Epithelial cell of prostate (primary cell): ENCODE results near the gene KNOP1.

Experiments
- DNase-seq: peaks from one replicate; pipeline ENCODE4 v3.0.0-alpha.2; 2011; ENCODE audit warnings: low read depth, low spot score
- H3K27ac ChIP-seq: fragments of 450-650 bp; 2 replicates; pipeline ENCODE4 v1.5.1; 2017; ENCODE audit warnings: mild to moderate bottlenecking

KNOP1 gene

DNA sequence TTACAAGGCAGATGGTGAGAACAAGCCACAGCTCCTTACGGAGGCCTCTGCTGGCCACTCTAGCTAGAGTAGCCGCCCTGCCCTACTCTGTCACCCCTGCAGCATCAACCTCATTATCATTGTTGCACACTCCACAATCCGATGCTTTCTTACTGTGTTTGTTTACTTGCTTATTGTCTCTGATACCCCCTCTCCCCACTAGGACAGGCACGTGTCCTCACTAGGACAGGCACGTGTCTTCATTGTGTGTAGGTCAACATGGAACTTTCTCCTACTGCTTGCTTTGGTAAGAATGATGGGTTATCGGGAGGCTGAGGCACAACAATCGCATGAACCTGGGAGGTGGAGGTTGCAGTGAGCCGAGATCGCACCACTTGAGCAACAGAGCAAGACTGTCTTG lies 63.9 kb downstream of the KNOP1 start:
- no peak overlapping the region for H3K27ac ChIP-seq
- DNase-seq: no peak
